GM21447 (cell line): ENCODE data around the gene NYAP2.

Source experiments
- ATAC-seq: cut with Tn5 transposase; IDR thresholded peaks from one replicate; pipeline ENCODE4 v1.9.1; 2021; ENCODE audit not compliant: unreplicated experiment

The NYAP2 gene

DNA sequence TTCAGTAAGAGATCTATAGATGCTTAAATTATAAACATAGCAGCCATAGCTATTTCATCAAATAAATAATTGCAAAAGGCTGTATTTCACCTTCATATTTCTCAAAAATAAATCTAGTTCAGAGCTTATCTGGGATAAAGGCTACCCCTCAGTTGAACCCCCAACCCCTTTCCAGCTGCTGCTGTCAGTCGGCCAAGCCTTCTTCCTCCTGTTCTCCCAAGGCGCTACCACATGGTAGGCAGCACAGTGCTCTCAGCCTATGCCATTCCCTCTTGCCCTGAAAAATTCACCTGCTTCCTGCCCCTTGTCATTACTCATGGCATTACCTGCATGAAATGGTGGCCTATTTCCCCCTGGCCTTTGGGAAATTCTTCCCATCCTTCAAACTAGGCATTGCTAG lies 136.5 kb downstream of the NYAP2 start:
- no peak for ATAC-seq

DNA sequence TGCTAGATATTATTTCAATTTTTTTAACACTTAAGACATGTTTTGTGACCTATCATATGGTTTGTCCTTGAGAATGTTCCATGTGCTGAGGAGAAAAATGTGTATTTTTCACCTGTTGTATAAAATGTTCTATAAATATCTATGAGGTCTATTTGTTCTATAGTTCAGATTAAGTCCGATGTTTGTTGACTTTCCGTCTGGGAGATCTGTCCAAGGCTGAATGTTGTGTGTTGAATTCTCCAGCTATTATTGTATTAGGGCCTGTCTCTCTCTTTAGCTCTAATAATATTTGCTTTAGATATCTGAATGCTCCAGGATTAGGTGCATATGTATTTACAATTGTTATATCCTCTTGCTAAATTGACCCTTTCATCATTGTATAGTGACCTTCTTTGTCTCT lies 144.1 kb downstream of the NYAP2 start:
- ATAC-seq = no peak

DNA sequence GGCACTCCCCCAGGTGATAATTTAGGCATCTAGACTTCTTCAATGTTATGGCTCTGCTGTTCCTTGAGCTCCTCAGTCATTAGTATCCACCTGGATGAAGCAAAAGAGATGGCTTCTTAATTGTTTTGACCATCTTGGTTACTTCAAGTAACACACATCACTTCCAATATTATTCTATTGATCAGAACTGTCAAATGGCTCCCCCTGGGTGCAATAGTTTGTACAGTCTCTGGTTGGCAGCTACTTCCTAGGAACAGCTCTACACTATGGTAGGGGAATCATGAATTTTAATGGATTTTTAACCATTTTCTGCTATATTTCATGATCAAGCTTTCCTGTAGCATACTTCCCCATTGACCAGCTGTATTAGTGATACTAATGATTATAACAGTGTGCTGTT lies 157.0 kb downstream of the NYAP2 start:
- no peak for ATAC-seq

DNA sequence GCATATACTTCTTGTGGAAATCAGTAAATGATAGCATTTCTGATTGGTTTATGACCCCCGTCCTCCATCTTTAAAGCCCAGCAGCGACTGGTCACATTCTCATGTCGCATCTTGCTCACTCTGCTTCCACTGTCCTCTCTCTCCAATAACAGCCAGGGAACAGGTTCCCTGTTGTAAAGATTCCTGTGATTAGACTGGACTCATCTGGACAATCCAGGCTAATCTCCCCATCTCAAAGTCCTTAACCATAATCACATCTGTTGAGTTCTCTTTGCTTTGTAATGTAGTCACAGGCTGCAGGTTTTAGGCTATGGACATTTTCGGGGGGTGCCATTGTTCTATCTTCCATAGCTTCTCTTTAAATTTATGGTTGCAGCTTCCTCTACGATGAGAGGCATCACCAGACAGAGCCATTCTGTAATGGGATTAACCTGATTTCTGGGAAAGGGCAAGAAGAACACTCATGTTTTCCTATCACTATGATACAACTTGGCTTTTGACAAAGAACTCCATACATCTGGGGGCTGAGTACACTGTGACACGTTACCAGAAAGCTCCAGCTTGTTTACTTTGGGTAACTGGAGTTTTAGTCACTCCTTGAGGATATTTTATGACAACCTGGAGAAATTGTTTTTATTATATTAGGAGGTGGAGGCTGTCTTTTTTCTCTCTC lies 159.0 kb downstream of the NYAP2 start:
- no peak for ATAC-seq

DNA sequence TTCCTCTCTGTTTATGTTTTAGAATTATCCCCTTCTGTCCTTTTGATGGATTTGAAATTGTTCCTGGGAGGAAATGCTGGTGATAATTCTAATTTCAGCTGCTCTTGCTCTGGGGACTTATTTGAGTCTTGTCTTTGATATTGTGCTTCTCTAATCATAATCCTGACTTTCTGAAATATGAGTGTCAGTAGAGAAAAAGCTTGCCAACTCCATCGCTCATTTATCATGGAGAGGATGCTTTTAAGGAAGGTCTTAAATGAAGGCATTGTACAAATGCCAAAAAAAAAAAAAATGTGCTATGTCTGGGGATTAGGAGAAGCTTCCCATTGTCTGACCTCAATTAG lies 159.5 kb downstream of the NYAP2 start:
- ATAC-seq = no peak

DNA sequence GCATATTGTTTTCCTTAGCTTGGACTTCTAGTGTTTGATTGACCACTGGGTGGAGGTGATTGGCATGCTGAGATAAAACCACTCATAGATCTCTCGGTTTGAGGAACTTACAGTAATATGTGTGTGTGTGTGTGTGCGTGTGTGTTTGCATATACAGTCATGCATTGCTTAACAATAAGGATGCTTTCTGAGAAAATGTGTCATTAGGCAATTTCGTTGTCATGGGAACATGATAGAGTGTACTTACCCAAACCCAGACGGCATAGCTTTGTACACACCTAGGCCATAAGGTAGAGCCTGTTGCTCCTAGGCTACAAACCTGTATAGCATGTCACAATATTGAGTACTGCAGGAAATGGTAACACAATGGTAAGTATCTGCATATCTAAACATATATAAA lies 167.3 kb downstream of the NYAP2 start:
- no peak for ATAC-seq

DNA sequence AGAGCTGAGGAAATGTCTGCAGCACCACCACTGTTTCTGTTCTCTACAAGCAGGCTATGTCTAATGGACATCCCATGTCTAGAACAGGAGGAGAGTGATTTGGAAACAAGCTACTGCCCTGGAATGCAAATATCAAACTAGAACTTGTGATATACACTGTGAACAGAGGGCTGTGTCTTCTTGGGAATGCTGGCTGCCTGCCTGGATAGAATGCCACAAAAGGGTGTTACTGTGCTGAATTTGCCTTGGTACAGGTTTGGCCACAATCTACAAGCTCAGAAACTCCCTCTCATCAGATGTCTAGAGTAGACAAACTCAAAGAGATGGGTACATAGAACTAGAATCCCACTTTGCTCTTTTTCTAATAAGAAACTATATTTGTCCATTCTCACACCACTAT lies 170.5 kb downstream of the NYAP2 start:
- ATAC-seq = no peak

DNA sequence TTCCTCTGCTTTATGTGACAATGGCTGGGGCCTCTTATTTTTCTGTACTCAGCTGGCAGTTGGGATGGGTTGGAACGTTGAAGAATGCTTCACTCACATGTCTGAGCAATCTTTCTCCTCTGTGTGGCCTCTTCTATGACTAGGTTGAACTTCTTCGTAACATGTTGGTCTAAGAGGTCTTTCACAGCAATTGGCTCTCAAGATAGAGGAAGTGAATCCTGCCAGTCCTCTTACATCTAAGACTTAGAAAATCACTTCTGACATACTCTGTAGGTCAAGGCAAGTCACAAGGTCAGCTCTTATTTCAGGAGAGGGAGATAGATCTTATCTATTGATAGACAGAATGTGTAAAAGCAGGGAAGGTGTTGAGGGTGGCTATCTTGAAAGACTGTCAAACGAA lies 174.1 kb downstream of the NYAP2 start:
- ATAC-seq = no peak

DNA sequence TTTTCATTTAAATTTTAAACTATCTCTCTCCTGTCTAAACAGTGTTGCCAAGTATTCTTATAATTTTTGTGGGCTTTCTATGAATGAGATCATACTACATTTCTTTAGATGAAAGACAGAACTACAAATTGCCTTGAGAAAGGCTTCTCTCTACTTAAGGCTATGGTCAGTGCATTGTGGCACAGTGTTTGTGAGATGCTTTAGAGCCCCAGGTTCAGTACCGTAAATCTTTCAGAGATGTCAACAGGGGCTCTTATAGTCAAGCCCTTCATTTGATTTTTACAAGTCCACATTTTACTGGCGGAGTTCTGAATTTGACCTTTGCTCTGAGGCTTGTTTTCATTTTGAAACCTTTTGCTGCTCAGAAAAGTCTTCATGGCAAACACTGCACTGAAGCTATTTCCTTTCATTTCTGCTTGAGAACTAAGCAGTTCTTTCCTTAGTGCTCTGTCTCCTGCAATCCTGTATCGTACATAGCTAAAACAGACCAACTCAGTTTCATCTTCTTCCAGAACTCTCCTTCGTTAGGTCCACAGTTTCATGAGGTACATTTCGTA lies 175.2 kb downstream of the NYAP2 start:
- no peak for ATAC-seq

DNA sequence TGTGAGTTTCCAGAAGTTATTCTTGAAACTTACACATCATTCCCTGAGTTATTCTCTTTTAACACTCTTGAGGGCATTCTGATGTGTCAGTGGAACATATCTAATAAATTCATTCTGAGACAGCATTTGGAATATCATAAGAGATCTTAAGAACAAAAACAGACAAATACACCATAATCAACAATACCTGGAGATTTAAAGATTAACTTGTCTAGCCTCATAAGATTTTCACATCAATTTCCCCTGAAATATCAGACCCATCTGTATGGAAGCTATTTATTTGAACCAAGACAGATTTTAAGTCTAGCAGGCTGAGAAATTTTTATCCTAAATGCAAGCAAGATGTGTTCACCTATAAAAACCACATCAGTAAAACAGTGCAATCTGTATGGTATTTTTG lies 181.6 kb downstream of the NYAP2 start:
- ATAC-seq = no peak

DNA sequence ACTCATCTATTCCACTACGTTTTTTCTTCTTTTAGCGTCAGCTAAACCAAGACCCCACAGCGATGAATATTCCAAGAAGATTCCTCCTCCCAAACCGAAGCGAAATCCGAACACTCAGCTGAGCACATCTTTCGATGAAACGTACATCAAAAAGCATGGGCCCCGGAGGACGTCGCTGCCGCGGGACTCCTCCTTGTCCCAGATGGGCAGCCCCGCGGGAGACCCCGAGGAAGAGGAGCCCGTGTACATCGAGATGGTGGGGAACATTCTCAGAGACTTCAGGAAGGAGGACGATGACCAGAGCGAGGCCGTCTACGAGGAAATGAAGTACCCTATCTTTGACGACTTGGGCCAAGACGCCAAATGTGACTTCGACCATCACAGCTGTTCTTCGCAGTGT lies 182.4 kb downstream of the NYAP2 start:
- ATAC-seq = no peak

DNA sequence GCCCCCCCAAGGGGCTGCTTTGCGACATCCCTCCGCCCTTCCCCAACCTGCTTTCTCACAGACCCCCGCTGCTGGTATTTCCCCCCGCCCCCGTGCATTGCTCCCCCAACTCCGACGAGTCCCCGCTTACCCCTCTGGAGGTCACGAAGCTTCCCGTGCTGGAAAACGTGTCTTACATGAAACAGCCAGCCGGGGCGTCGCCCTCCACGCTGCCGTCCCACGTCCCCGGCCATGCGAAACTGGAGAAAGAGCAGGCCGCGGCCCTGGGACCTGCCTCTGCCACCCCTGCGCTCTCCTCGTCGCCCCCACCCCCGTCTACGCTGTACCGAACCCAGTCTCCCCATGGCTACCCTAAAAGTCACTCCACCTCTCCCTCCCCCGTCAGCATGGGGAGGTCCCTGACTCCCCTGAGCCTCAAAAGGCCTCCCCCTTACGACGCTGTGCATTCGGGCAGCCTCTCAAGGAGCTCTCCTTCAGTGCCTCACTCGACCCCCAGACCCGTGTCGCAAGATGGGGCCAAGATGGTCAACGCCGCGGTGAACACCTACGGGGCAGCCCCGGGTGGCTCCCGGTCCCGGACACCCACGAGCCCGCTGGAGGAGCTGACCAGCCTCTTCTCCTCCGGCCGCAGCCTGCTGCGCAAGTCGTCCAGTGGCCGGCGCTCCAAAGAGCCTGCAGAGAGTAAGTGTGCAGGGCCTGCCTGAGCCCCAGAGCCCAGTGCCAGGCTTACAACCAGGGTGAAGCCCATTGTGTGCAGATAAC lies 183.0 kb downstream of the NYAP2 start:
- no peak for ATAC-seq

DNA sequence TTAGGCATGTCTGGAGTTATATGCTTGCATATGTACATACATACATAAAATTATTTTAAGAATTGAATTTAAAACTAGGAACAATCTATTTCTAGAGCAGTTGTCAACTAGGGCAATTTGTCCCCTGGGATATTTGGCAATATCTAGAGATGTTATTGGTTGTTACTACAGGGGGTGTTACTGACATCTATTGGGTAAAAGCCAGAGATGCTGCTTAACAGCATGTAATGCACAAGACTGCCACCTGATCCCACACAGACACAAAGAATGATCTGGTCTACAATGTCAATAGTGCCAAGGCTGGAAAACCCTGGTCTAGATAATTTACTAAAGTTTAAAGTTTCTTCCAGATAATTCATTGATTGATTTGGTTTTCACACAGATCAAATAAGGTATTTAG lies 185.3 kb downstream of the NYAP2 start:
- ATAC-seq = no peak

DNA sequence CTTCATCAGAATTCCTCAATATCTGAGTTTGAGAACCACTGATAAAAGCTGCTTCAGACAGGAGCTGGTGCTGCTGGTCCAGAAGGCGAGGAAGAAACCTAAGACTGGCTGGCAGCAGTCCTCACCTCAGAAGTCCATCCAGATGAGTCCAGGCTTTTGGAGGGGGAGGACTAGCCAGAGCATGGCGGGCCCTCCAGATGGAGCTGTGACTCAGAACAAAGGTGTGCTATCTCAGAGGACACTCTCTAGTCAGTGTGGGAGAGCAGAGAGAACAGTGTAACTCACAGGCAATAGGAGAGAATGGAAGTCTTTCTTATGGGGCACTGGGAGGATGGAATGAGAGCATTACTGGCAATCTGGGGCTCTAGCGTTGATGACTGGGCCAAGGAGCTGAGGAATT lies 191.4 kb downstream of the NYAP2 start:
- ATAC-seq = no peak

DNA sequence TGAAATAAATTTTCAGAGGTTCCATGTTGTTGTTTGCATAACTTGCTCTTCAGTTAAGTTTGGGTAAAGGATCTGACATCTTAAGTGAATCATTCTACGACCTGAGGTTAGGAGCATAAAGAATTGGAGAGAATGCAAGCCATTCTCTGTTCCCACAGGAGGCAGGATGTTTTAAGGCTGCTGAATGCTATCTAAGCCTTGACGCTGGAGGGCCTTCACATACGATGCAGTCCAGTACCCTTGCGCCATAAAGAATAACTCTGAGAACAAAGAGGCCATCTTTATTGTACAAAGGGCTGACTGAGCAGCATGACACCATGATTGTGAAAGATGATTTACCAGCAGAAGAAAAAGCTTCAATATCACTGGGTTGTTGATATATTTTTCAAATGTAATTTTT lies 198.4 kb downstream of the NYAP2 start:
- ATAC-seq = no peak

DNA sequence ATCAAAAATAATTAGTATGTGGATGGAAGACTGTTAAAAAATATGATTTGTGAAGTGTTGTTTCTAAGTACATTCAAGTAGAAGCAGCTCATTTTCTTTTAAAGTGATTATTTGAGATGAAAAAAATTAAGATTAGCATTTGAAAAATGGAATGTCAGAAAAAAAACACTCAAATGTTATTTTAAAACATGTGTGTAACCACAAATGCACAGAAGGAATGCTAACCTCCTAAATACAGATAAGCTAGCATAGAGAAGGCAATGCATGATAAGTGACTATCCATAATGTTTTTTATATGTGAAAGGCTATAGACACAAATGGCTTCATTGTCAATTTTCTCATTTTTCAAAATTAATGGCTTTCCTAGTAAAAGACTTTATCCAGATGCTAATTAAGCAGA lies 198.9 kb downstream of the NYAP2 start:
- no peak for ATAC-seq

DNA sequence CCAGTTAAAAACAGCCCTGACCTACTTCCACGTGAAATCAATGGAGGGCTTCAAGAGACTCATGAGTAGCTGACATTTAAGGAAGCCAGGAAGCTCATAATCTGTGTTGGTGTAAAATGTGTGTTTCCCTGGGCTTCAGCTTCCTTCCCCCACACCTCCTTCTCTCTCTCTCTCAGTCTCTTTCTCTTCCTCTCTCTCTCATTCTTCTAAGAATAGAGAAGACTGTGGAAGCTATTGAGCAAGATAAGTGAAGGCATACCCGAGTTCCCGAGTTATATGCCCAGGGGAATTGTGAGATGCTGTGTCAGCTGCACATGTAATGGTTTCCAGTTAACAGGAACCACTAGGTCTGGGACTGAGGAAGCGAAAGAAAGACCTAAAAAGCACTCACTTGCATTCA lies 199.4 kb downstream of the NYAP2 start:
- no peak for ATAC-seq

DNA sequence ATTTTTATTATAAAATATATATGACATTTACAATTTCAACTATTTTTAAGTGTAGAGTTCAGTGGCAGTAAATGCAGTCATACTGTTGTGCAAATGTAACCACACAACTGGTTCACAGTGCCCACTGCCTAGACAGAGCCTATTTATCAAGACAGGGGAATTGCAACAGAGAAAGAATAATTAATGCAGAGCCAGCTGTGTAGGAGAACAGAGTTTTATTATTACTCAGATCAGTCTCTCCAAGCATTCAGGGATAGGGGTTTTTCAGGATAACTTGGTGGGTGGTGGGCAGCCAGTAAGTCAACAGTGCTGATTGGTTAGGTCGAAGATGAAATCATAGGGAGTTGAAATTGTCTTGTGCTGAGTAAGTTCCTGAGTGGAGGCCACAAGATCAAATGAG lies 200.3 kb downstream of the NYAP2 start:
- ATAC-seq = no peak

DNA sequence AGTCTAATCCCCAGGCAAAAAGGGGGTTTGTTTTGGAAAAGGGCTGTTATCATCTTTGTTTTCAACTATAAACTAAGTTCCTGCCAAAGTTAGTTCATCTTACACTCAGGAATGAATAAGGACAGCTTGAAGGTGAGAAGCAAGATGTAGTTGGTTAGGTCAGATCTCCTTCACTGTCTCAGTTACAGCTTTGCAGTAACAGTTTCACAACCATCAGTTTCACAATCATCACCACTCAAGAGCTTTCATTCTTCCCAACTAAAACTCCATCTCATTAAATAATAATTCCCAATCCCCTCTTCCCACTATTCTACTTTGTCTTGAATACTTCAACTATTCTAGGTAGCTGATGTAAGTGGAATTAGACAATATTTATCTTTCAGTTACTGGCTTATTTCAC lies 200.9 kb downstream of the NYAP2 start:
- ATAC-seq = no peak

DNA sequence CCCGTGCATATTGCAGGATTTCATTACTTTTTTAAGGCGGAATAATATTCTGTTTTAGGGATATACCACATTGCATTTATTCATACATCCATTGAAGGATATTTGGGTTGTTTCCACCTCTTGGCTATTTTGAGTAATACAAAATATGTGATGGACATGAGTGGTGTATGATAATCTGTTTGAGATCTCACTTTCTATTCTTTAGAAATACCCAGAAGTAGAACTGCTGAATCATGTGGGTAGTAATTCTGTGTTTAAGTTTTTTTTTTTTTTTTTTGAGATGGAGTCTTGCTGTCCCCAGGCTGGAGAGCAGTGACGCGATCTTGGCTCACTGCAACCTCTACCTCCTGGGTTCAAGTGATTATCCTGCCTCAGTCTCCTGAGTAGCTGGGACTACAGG lies 201.4 kb downstream of the NYAP2 start:
- ATAC-seq = no peak

DNA sequence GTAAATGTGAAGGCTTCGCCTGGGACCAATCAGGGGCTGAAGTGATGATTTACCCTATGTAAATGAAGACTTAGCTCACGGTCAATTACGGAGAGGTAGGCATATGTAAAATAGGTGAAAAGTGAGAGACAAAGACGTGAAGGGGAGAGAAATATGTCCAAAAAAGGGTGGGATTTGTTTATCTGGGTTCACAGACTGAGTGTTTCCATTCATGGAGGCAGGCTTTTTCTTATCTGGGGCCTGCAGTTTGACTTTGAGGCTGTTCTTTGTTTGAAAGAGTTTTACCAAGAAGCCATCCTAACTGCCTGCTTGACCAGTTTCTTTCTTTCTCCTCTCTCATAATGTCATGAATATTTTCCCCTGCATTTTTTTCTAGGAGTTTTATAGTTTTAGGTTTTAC lies 202.7 kb downstream of the NYAP2 start:
- no peak for ATAC-seq

DNA sequence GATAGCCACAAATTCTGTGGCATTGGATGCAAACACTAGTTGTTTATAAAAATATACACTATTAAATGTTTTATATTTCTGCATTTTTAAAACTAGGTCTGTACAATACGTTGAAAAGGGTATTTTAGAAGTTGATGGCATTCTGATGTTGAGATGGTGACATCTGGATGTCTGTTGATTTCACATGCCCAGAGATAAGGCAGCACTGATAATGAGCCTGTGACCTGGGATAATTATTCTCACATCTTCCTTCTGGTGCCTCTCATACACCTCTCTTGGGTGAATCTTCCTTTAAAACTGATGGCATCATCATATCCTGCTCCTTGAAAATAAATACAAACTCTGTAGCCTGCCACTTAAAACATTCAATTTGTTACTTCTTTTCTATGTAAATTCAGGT lies 208.6 kb downstream of the NYAP2 start:
- no peak for ATAC-seq

DNA sequence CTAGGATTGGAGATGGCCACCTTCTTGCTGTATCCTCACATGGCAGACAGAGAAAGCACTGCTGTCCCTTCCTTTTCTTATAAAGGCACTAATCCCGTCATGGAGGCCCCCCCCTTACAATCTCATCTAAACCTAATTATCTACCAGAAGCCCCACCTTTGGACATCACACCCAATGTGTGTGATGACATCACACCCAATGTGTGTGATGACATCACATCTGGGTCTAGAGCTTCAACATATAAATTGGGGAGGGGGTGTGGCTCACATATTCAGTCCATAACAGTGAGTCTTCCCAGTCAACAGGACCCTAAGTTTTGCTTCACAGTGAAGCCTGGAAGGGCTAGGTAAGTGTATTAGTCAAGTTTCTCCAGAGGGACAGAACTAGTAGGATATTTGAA lies 213.1 kb downstream of the NYAP2 start:
- ATAC-seq = no peak
